Thymus (tissue), 11 donors: ENCODE data around the gene CDK2AP2. TPM values are rescaled to one million over a fixed set of nuclear protein-coding genes. Genes with fewer than 3 reads are reported as not detected.
"Not testable (repeated sequence)": the region's sequence is repeated elsewhere in the genome, so short reads cannot be mapped to it uniquely, and the experiment has no call there.

Experiments
- DNase-seq, 9 donors: peaks; one replicate each; pipeline ENCODE4 v3.0.0-alpha.2; 2013; ENCODE audit warnings: low spot score in 9 of 9, low read depth in 6 of 9, missing footprints in 1 of 9
- H3K27ac ChIP-seq, 2 donors: one replicate each; pipeline ENCODE4 v1.5.1; 2013; ENCODE audit warnings: control low read depth in 1 of 2, low read depth in 1 of 2, low read length in 1 of 2, mild to moderate bottlenecking in 1 of 2, moderate library complexity in 1 of 2
- H3K27me3 ChIP-seq, 2 donors: one replicate each; pipeline ENCODE4 v1.5.1; 2013; ENCODE audit warnings: low read length in 1 of 2; ENCODE audit not compliant: control insufficient read depth in 2 of 2, insufficient read depth in 1 of 2
- H3K36me3 ChIP-seq, 2 donors: one replicate each; pipeline ENCODE4 v1.5.1; 2013; ENCODE audit warnings: low read length in 1 of 2, mild to moderate bottlenecking in 1 of 2, moderate library complexity in 1 of 2; ENCODE audit not compliant: control insufficient read depth in 2 of 2, insufficient read depth in 2 of 2
- H3K4me1 ChIP-seq, 2 donors: one replicate each; pipeline ENCODE4 v1.5.1; 2013; ENCODE audit warnings: low read length in 2 of 2; ENCODE audit not compliant: control insufficient read depth in 2 of 2, insufficient read depth in 2 of 2
- H3K4me3 ChIP-seq, 2 donors: one replicate each; pipeline ENCODE4 v1.5.1; 2013; ENCODE audit warnings: low read length in 2 of 2, control low read depth in 1 of 2, mild to moderate bottlenecking in 1 of 2
- H3K9me3 ChIP-seq, 2 donors: one replicate each; pipeline ENCODE4 v1.5.1; 2013; ENCODE audit warnings: low read length in 1 of 2, mild to moderate bottlenecking in 1 of 2; ENCODE audit not compliant: control insufficient read depth in 2 of 2, insufficient read depth in 1 of 2
- WGBS: extraction: QIAGEN DNeasy Blood & Tissue Kit; methylation state at CpG from one replicate; pipeline ENCODE4 v1.1.7; 2013; 5-methylcytosine and 5-hydroxymethylcytosine counted together
- polyA plus RNA-seq: library from polyadenylated mRNA; stranded (reverse); fragments of 200-250 nt; gene quantifications from one replicate; pipeline ENCODE4 v1.2.3, GENCODE V29; 2013
- total RNA-seq: library from RNA; stranded (reverse); fragments of 120-200 nt; gene quantifications from one replicate; pipeline ENCODE4 v1.2.4, GENCODE V29; 2013
- donor health status: healthy.

CDK2AP2 gene
- total and polyA plus RNA-seq, 2 donors = 31.4 to 51.2 TPM

GRCh38 chr11:67522338-67522737, 14.4 kb upstream of the CDK2AP2 start:
- no peak overlapping the region for H3K27ac ChIP-seq
- 98% methylated on average over 15 of the region's 15 CpGs for WGBS
- no peak for DNase-seq
- no peaks in the 10 kb centered on the region for H3K9me3 ChIP-seq
- peaks cover 0 to 4% of the 10 kb centered on the region in 2 donors for H3K27me3 ChIP-seq
- no peaks in the 10 kb centered on the region for H3K36me3 ChIP-seq
- no peak overlapping the region for H3K4me3 ChIP-seq
- H3K4me1 ChIP-seq = no peaks in the 10 kb centered on the region

GRCh38 chr11:67521924-67522323, 14.0 kb upstream of the CDK2AP2 start:
- 97% methylated on average over 10 of the region's 10 CpGs for WGBS
- Histone ChIP-seq H3K4me1 (no peaks in the 10 kb centered on the region), H3K4me3 (no peak overlapping the region), H3K27me3 (peaks cover 0 to 4% of the 10 kb centered on the region in 2 donors), H3K36me3 (no peaks in the 10 kb centered on the region), H3K27ac (no peak overlapping the region), H3K9me3 (no peaks in the 10 kb centered on the region)
- no peak for DNase-seq

- no peak overlapping the region for H3K4me3 ChIP-seq
- peaks cover 0 to 4% of the 10 kb centered on the region in 2 donors for H3K27me3 ChIP-seq
- no peaks in the 10 kb centered on the region for H3K4me1 ChIP-seq
- no peaks in the 10 kb centered on the region for H3K36me3 ChIP-seq
- no peak for DNase-seq
- H3K9me3 ChIP-seq = no peaks in the 10 kb centered on the region
- WGBS = 95% methylated on average over 16 of the region's 16 CpGs
- no peak overlapping the region for H3K27ac ChIP-seq
Measured at GRCh38 chr11:67520856-67521824, 13.2 kb upstream of the CDK2AP2 start.

- Histone ChIP-seq H3K27me3 (peaks cover 0 to 4% of the 10 kb centered on the region in 2 donors), H3K4me1 (no peaks in the 10 kb centered on the region)
Measured at GRCh38 chr11:67519726-67520125, 11.8 kb upstream of the CDK2AP2 start.

GRCh38 chr11:67517784-67518552, 10.0 kb upstream of the CDK2AP2 start:
- Histone ChIP-seq H3K27me3 (peaks cover 0 to 8% of the 10 kb centered on the region in 2 donors), H3K4me3 (no peak overlapping the region), H3K4me1 (no peaks in the 10 kb centered on the region), H3K9me3 (no peaks in the 10 kb centered on the region), H3K36me3 (no peaks in the 10 kb centered on the region), H3K27ac (no peak overlapping the region)
- WGBS = 93% methylated on average over 10 of the region's 10 CpGs
- DNase-seq = no peak

More at GRCh38 chr11:67519726-67520125, 11.8 kb upstream of the CDK2AP2 start:
- H3K36me3 ChIP-seq = no peaks in the 10 kb centered on the region
- no peak overlapping the region for H3K4me3 ChIP-seq
- no peak for DNase-seq
- H3K9me3 ChIP-seq = no peaks in the 10 kb centered on the region
- H3K27ac ChIP-seq = no peak overlapping the region
- 97% methylated on average over 32 of the region's 32 CpGs for WGBS

- WGBS = 97% methylated on average over 9 of the region's 9 CpGs
- DNase-seq = no peak
Measured at GRCh38 chr11:67516806-67517205, 8.8 kb upstream of the CDK2AP2 start.

GRCh38 chr11:67514116-67514515, 6.2 kb upstream of the CDK2AP2 start:
- H3K9me3 ChIP-seq = no peaks in the 10 kb centered on the region
- peaks cover 5 to 24% of the 10 kb centered on the region in 2 donors for H3K27me3 ChIP-seq
- DNase-seq = no peak
- no peaks in the 10 kb centered on the region for H3K36me3 ChIP-seq
- peaks cover under 1 to 1% of the 10 kb centered on the region in 2 donors for H3K4me1 ChIP-seq
- no peak overlapping the region for H3K27ac ChIP-seq
- H3K4me3 ChIP-seq = no peak overlapping the region
- WGBS = 92% methylated on average over 7 of the region's 7 CpGs

More at GRCh38 chr11:67516806-67517205, 8.8 kb upstream of the CDK2AP2 start:
- peaks cover 3 to 16% of the 10 kb centered on the region in 2 donors for H3K27me3 ChIP-seq
- no peak overlapping the region for H3K4me3 ChIP-seq
- no peak overlapping the region for H3K27ac ChIP-seq
- no peaks in the 10 kb centered on the region for H3K36me3 ChIP-seq
- H3K9me3 ChIP-seq = no peaks in the 10 kb centered on the region
- H3K4me1 ChIP-seq = no peaks in the 10 kb centered on the region

GRCh38 chr11:67511558-67511957, 3.6 kb upstream of the CDK2AP2 start:
- Histone ChIP-seq H3K27me3 (peaks cover 5 to 22% of the 10 kb centered on the region in 2 donors), H3K4me1 (peaks cover 16 to 20% of the 10 kb centered on the region in 2 donors)
- not testable (repeated sequence) for H3K36me3 ChIP-seq, H3K4me3 ChIP-seq, H3K27ac ChIP-seq, H3K9me3 ChIP-seq, DNase-seq
- WGBS = 94% methylated on average over 4 of the region's 4 CpGs

- peaks cover 5 to 22% of the 10 kb centered on the region in 2 donors for H3K27me3 ChIP-seq
- H3K9me3 ChIP-seq = no peaks in the 10 kb centered on the region
- DNase-seq = no peak
- peaks cover 29 to 33% of the 10 kb centered on the region in 2 donors for H3K4me1 ChIP-seq
- H3K36me3 ChIP-seq = peaks cover 3 to 14% of the 10 kb centered on the region in 2 donors
- WGBS = 63% methylated on average over 3 of the region's 3 CpGs
- no peak overlapping the region for H3K4me3 ChIP-seq
- H3K27ac ChIP-seq = no peak overlapping the region
Measured at GRCh38 chr11:67510023-67510345, 2.0 kb upstream of the CDK2AP2 start.
